NOMO-1 treated with dmso at 0.1 percent for 144 hours (cell line): ENCODE results near the gene LRRC15.

Experiments
- DNase-seq: peaks from one replicate; lab custom pipeline; 2025; ENCODE audit not compliant: unreplicated experiment; lab: John Stamatoyannopoulos, UW

LRRC15 gene

DNA sequence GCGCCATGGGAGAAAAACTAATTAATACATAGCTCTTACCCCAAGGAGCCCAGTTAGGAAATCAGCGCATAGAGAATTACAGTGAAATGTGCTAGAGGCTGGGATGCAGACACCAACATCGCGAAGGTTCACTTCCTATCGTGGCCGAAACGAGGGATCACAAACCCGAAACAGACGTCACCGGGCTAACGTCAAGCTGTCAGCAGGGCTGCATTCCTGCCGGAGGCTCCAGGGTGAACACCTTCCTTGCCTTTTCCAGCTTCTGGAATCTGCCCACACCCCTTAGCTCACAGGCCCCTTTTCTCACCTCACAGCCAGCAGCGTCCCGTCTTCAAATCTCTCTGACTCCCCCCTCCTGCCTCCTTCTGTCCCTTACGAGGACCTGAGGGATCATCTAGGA lies 16.5 kb upstream of the LRRC15 start:
- DNase-seq = no peak

- DNase-seq = no peak
Observed at GRCh38 chr3:194384569-194385001, 15.0 kb upstream of the LRRC15 start.

DNA sequence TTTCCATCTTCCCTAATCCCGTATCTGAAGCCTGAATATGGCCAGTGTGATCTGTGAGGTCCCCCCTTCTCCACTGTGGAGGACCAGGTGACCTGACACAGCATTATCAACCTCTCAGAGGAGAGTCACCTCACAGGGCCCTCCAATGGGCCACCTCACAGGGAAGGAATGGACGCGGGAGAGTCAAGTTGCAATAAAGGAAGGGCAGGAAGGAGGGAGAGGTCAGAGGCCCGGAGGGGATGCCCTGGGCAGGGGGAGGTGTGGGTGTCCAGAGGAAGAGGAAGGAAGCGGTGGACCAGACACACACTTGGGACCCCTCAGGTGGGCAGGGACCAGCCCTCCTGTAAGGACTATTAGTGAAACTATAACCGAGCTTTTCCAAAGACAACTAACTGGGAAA lies 14.6 kb upstream of the LRRC15 start:
- DNase-seq = no peak

DNA sequence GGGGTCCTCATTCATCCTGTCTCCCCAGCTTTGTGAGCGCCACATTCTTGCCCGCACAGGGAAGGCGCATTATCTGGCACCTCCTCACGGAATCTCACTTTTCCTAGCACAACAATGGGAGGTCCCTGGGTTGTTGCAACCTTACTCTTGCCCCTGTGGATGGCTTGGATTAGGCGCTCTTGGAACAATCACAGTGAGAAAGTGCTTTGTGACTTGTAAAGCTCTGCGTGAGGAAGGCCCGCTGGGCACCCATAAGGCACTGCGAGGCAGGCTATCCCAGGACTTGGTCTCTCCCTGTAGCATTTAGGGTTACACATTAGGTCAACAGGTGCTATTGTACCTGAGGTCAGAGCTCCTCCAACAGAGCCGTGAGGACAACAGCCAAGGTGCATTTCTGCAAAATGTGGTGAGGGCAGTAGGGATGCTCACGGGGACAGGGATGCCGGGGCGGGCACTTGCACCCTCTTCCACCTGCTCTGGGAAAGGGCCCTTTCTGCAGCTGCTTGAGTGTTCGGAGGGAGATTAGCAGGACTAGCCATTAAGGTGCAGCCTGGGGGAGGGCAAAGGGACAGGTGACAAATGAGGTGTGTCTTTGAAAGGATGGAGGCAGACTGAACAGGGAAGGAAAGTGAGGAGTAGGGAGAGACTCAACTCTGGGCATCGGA lies 13.9 kb upstream of the LRRC15 start:
- DNase-seq = no peak

DNA sequence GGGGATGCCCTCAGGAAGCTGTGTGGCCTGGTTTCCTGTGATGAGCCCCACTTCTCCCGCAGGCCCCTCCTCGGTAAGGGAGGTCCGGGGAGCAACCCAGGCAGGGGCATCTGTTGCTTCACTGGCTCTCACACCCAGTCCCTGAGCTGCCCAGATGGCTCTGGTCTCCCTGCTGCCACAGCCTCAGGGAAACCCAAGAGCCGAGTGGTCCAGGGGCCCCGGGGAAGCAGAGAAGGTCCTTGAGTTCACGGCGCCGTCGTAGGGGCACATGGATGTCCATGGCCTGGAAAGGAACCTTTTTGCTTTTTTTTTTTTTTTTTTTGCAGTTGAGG lies 13.3 kb upstream of the LRRC15 start:
- no peak for DNase-seq

DNA sequence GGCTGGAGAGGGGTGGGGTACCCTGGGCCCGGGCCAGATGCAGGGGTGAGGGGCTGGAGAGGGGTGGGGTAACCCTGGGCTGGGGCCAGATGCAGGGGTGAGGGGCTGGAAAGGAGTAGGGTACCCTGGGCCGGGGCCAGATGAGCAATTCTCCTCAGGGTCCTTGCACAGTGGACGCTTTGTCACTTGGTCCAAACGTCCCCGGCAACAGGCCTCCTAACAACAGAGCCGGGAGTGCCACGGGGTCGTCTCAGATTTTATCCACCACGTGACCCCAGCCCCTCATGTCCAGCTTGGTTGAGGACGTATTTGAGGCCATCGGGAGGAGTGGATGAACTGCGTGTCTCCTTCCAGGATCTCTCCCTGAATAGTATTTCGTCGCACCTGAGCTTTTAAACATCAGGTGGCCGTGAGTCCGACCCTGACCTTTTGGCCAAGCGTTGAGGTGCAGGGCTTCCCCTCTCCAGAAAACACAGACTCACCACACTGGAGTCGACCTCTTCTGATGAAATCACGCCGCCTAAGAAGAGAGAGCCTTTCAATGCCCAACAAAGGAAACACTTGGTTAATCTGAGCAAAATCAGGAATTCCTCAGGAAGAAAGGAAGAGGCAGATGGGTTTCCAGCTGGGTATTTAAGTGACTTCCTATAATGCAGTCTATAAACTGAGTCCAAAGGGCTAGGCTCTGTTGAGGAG lies 12.8 kb upstream of the LRRC15 start:
- DNase-seq = no peak

DNA sequence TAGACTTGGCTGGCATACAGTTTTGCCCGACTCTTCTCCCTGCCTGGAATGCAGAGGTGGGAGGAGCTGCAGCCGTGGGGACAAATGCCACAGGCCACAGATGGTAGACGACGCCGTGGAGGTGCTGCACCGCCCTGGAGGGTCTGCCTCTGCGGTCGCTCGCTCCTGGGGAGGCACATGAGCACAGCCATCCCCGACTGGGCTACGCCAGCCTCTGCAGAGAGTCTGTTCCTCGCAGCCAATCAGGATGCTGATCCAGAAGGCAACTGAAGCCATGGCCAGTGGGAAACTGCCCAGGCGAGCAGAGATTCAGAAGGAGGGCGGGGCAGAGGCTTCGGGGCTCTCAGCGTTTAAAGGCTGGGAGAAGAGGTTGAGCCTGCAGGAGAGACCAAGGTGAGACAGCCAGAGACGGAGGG lies 11.9 kb upstream of the LRRC15 start:
- no peak for DNase-seq

- DNase-seq = no peak
Observed at GRCh38 chr3:194380326-194380725, 10.8 kb upstream of the LRRC15 start.

GRCh38 chr3:194379651-194380050 lies 10.1 kb upstream of the LRRC15 start:
- DNase-seq = no peak

DNA sequence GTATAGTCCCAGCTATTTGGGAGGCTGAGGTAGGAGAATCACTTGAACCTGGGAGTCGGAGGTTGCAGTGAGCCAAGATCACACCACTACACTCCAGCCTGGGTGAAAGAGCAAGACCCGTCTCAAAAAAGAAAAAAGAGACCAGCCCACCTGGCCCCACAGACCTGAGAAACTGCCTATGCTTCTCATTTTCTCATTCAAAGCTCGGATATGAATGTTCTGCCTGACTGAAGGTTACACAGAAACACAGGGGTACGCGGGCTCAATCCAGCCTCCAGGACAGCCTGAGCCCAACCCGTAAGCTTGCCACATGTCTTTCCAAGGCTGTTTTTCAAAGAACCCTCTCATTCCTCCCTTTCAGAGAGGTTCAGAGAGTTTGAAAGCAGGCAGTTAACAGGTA lies 9.7 kb upstream of the LRRC15 start:
- no peak for DNase-seq

DNA sequence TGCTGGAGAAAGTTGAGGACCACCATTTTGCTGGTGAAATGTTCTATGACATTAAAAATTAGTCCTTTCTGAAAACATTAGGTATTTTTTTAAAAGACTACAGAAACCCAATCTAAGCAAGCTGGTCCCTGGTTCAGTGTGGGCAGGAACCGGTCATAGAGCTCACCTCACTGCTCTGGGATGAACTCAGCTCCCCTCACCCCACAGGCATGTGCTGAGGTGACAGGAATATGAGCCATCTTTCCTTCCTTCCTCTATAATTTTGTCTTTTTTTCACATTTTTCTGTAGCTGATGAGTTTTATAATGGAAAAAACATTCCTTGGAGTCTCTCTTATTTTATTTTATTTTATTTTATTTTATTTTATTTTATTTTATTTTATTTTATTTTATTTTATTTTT lies 8.2 kb upstream of the LRRC15 start:
- DNase-seq = no peak

- no peak for DNase-seq
Observed at GRCh38 chr3:194376241-194376560, 6.7 kb upstream of the LRRC15 start.

DNA sequence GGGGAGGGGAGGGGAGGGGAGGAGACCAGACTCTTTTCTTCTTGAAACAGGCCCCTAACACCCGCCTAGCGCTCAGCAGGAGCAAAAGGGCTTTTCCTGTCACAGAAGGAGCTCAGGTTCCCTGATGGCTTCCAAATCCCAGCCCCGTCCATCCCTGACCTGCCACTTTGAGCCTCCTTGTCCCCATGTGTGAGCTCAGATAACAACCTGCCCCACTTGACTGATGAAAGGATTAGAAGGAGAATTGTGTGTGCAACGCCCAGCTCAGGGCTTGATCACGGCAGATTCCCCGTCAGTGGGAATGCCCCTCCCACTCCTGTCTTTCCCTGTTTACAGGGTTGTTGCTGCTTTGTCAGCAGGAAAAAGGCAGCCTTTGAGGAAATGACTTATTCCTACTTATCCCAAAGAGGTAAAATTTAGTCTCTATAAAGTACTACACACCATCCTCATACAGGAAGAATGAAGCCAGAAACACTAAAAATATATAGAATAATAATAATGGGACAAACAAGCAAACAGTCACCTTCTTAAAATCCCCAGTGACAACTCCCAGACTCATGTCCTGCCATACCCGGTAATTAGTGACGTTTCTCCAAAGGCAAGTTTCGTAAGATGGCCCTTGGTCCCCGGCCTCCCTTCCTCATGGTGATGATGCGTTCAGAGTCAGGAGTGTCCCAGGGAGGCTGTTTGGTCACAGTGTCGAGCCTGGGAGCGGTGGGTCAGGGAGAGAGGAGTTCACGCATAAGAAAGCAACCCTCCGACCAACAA lies 6.1 kb upstream of the LRRC15 start:
- no peak for DNase-seq

DNA sequence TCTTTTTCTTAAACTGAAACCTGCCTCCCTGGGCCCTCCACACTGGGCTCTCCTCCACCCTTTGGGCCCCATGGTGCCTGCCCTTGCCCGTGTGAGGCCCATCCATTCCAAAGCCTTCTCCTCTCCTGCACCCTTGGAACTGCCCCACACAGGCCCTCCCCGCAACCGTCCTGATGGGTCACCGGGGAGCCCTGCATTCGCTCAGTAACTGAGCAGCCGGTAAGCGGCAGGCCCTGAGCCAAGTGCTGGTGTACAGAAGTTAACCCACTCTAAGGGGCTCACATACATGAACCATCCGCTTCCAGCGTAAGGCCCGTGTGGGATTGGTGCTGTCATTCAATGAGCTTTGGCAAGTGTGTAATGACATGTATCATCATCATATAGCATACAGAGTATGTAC lies 5.4 kb upstream of the LRRC15 start:
- no peak for DNase-seq

DNA sequence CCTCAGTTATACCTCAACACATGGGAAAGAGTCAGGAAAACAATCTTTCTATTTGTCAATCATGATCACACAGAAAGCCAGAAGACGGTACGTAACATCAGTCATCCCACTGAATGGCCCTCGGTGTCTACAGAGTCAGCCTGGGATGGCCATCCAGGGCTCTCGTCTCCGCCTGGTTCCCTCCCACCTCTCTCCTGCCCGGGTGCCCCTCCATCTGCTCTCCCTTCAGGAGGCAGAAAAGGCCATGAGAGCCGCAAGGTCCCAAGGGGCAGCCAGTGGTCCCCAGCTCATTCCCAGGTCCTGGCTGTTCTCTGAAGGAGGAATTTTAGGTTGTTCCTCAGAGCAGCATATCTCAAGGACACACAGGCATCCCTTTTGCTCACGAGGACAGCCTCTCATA lies 4.4 kb upstream of the LRRC15 start:
- no peak for DNase-seq

DNA sequence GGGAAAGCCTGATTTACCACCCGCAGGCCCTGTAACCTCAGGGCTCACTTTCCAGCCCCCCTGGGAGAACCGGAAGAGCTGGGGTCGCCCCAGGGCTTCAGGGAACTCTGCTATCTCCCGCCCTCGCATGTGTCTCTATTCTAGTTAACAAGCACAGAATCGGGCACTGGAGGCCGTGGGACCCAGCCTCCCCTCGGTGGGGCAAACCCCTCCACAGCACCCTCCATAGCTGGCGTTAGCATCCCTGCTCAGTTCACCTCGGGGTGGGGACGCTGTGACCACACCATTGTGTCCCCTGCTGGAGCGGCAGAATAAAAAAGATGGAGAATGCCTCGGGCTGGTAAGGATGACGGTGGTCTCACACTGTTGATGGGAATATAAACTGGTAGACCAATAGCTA lies 3.5 kb upstream of the LRRC15 start:
- DNase-seq = no peak

GRCh38 chr3:194370753-194371152 lies 1.2 kb upstream of the LRRC15 start:
- DNase-seq = no peak

- no peak for DNase-seq
Observed at GRCh38 chr3:194368918-194369317, 625 bp downstream of the LRRC15 start.

GRCh38 chr3:194367992-194368841 lies 1.3 kb downstream of the LRRC15 start:
- no peak for DNase-seq

DNA sequence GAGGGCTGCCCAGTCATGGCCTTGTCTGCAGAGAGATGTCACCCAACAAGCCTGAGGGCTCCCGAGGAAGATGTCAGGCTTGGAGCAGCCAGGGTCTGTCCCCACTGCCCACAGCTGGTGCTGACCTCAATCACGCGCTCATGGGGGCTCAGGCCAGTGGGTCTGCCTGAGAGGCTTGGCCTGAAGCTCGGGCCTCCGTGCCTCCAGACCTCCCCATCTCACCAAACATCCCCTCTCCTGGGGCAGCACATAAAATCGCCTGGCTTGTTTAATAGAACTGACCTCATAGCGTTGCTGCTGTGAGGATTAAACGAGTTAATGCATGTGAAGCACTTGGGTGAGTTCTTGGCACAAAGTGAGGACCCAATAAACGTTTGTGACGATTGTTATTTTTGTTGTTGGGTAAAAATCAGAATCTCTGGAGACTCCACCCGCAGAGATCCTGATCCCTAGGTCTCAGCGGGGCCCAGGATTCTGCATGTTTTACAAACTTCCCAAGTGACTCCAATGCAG lies 3.5 kb downstream of the LRRC15 start:
- DNase-seq = no peak

GRCh38 chr3:194365526-194365925 lies 4.0 kb downstream of the LRRC15 start:
- DNase-seq = no peak
